K562 (cell line): Measurements from ENCODE around the gene SRPK1.

Experiments used
- ADNP ChIP-seq: fragments of 200-800 bp; sonication (Bioruptor generic); IDR thresholded peaks from 2 replicates; pipeline ENCODE4 v1.6.1; 2016; ENCODE audit warnings: missing genetic modification characterization, missing compliant biosample characterization
- FOXA1 ChIP-seq: fragments of 450-650 bp; IDR thresholded peaks from 2 replicates; pipeline ENCODE4 v1.6.1; 2016; ENCODE audit warnings: mild to moderate bottlenecking, borderline replicate concordance
- JUND ChIP-seq, 2 experiments: IDR thresholded peaks; 2 replicates in 1 of 2; 3 replicates in 1 of 2; pipeline ENCODE4 v1.6.1; 2011; ENCODE audit warnings: borderline replicate concordance in 2 of 2, low read depth in 2 of 2, low read length in 2 of 2, improper control_type of control experiment in 1 of 2, missing biosample characterization in 1 of 2, missing genetic modification characterization in 1 of 2, missing genetic modification reagents in 1 of 2
- TAF1 ChIP-seq: IDR thresholded peaks from 2 replicates; pipeline ENCODE4 v1.6.1; 2011; ENCODE audit warnings: mild to moderate bottlenecking, low read length, moderate library complexity; ENCODE audit not compliant: insufficient read depth, control insufficient read depth, severe bottlenecking; ENCODE audit errors: extremely low read depth
- ZFX ChIP-seq: sonication (generic); formaldehyde crosslinking; IDR thresholded peaks from 2 replicates; pipeline ENCODE4 v1.8.0; 2022; ENCODE audit warnings: mild to moderate bottlenecking, missing genetic modification reagents, moderate library complexity

GRCh38 chr6:35916056-35916455 lies 4.8 kb downstream of the SRPK1 start:
- TF ChIP-seq TAF1 (no peak), ZFX (CRISPR knock-in tag) (no peak), FOXA1 (no peak), ADNP (tag) (no peak), JUND (IDR thresholded peaks at IDR 0.05; ENCODE audit: borderline replicate concordance, low read depth, low read length) (no peak), JUND (tag; IDR thresholded peaks at IDR 0.05; ENCODE audit: borderline replicate concordance, low read depth, low read length) (no peak)
